Trophoblast cell (in vitro differentiated cells and primary cell): ENCODE data around the gene HOPX.

Source experiments
- DNase-seq, 2 donors: peaks; one replicate each; pipeline ENCODE4 v3.0.0-alpha.2; 2016
- H2AFZ ChIP-seq: 2 replicates; pipeline ENCODE4 v1.6.1; 2013; ENCODE audit warnings: low read length, moderate library complexity, mild to moderate bottlenecking; ENCODE audit not compliant: insufficient read depth, poor library complexity
- H2AK5ac ChIP-seq: 2 replicates; pipeline ENCODE4 v1.6.1; 2013; ENCODE audit warnings: mild to moderate bottlenecking, low read length
- H2BK120ac ChIP-seq: 2 replicates; pipeline ENCODE4 v1.6.1; 2013; ENCODE audit warnings: low read length, mild to moderate bottlenecking, moderate library complexity; ENCODE audit not compliant: insufficient read depth, poor library complexity
- H2BK12ac ChIP-seq: 2 replicates; pipeline ENCODE4 v1.6.1; 2013; ENCODE audit warnings: mild to moderate bottlenecking, low read length, moderate library complexity
- H2BK5ac ChIP-seq: 2 replicates; pipeline ENCODE4 v1.6.1; 2013; ENCODE audit warnings: low read length, low read depth, moderate library complexity, mild to moderate bottlenecking; ENCODE audit not compliant: poor library complexity
- H3K14ac ChIP-seq: 2 replicates; pipeline ENCODE4 v1.6.1; 2013; ENCODE audit warnings: mild to moderate bottlenecking, low read length
- H3K18ac ChIP-seq: 2 replicates; pipeline ENCODE4 v1.6.1; 2013; ENCODE audit warnings: mild to moderate bottlenecking, low read length
- H3K23ac ChIP-seq: 2 replicates; pipeline ENCODE4 v1.6.1; 2013; ENCODE audit warnings: low read length
- H3K27ac ChIP-seq: 2 replicates; pipeline ENCODE4 v1.5.1; 2013; ENCODE audit warnings: low read depth, mild to moderate bottlenecking, inconsistent platforms, low read length, moderate library complexity
- H3K27me3 ChIP-seq: 2 replicates; pipeline ENCODE4 v1.6.1; 2013; ENCODE audit warnings: inconsistent platforms, mild to moderate bottlenecking, low read length, moderate library complexity; ENCODE audit not compliant: insufficient read depth
- H3K36me3 ChIP-seq, 2 experiments: 1 replicate in 1 of 2; 2 replicates in 1 of 2; pipeline ENCODE4 v1.6.1; 2013; ENCODE audit warnings: low read length in 2 of 2, mild to moderate bottlenecking in 2 of 2, moderate library complexity in 1 of 2; ENCODE audit not compliant: insufficient read depth in 2 of 2, control insufficient read depth in 1 of 2
- H3K4ac ChIP-seq: 2 replicates; pipeline ENCODE4 v1.6.1; 2013; ENCODE audit warnings: low read depth, mild to moderate bottlenecking, low read length, moderate library complexity
- H3K4me1 ChIP-seq, 2 experiments: 1 replicate in 1 of 2; 2 replicates in 1 of 2; pipeline ENCODE4 v1.6.1; 2013; ENCODE audit warnings: low read length in 2 of 2, mild to moderate bottlenecking in 2 of 2, moderate library complexity in 1 of 2; ENCODE audit not compliant: insufficient read depth in 2 of 2, control insufficient read depth in 1 of 2
- H3K4me2 ChIP-seq: 2 replicates; pipeline ENCODE4 v1.6.1; 2013; ENCODE audit warnings: inconsistent platforms, mild to moderate bottlenecking, low read length, moderate library complexity
- H3K4me3 ChIP-seq: 2 replicates; pipeline ENCODE4 v1.5.1; 2013; ENCODE audit warnings: mild to moderate bottlenecking, low read depth, low read length, inconsistent platforms
- H3K79me1 ChIP-seq: one replicate; pipeline ENCODE4 v1.6.1; 2013; ENCODE audit warnings: low read length
- H3K79me2 ChIP-seq: 2 replicates; pipeline ENCODE4 v1.6.1; 2013; ENCODE audit warnings: low read length, mild to moderate bottlenecking; ENCODE audit not compliant: control insufficient read depth, insufficient read depth, poor library complexity
- H3K9ac ChIP-seq: 2 replicates; pipeline ENCODE4 v1.6.1; 2013; ENCODE audit warnings: mild to moderate bottlenecking, low read length
- H3K9me3 ChIP-seq: 2 replicates; pipeline ENCODE4 v1.6.1; 2013; ENCODE audit warnings: low read depth, mild to moderate bottlenecking, control low read depth, inconsistent platforms, low read length; ENCODE audit not compliant: insufficient read depth
- H4K12ac ChIP-seq: 2 replicates; pipeline ENCODE4 v1.6.1; 2013; ENCODE audit warnings: low read depth, mild to moderate bottlenecking, low read length, moderate library complexity
- H4K8ac ChIP-seq: 2 replicates; pipeline ENCODE4 v1.6.1; 2013; ENCODE audit warnings: low read depth, mild to moderate bottlenecking, low read length, moderate library complexity
- H4K91ac ChIP-seq: one replicate; pipeline ENCODE4 v1.6.1; 2013; ENCODE audit warnings: low read depth, mild to moderate bottlenecking, low read length, moderate library complexity
- WGBS: extraction: QIAGEN DNeasy Blood & Tissue Kit; methylation state at CpG from one replicate; pipeline ENCODE4 v1.1.7; 2013; ENCODE audit warnings: missing lambda C conversion rate; ENCODE audit not compliant: insufficient read length, insufficient coverage; ENCODE audit errors: extremely low coverage; 5-methylcytosine and 5-hydroxymethylcytosine counted together

The HOPX gene

DNA sequence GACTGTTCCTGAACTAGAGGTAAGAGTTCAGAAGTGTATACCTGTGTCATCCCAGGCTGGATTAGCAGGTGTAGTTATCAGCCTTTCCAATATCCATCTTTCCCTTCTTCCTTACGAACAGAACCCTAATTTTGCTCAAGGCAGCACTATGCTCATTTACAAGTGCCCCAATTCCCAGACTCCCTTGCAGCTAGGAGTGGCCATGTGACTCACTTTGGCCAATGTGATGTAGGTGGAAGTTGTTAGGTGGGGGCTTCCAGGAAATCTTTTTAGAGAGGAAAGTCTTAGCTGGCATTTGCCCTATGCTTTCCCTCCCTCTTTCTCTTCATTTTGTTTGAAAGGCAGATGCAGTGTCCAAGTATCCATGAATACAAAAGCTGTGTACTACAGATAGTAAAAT is 34.8 kb downstream of the HOPX start:
- Histone ChIP-seq H3K14ac (no peak overlapping the region), H4K91ac (no peak overlapping the region), H3K18ac (no peak overlapping the region), H3K27me3 (no peaks in the 10 kb centered on the region), H3K4me2 (no peak overlapping the region), H3K79me1 (no peaks in the 10 kb centered on the region), H3K27ac (no peak overlapping the region), H3K4me3 (no peak overlapping the region), H3K79me2 (no peaks in the 10 kb centered on the region), H3K9me3 (peaks cover 2% of the 10 kb centered on the region), H2BK12ac (no peak overlapping the region), H4K8ac (no peak overlapping the region), H3K4ac (no peak overlapping the region), H3K4me1 (no peaks in the 10 kb centered on the region), H3K36me3 (no peaks in the 10 kb centered on the region), H2BK5ac (no peak overlapping the region), H4K12ac (no peak overlapping the region), H2BK120ac (no peak overlapping the region), H3K23ac (no peak overlapping the region), H2AFZ (no peak overlapping the region), H3K9ac (no peak overlapping the region), H2AK5ac (no peak overlapping the region)
- WGBS = no CpG with 5 or more reads among the region's 1 CpG
- no peak for DNase-seq

DNA sequence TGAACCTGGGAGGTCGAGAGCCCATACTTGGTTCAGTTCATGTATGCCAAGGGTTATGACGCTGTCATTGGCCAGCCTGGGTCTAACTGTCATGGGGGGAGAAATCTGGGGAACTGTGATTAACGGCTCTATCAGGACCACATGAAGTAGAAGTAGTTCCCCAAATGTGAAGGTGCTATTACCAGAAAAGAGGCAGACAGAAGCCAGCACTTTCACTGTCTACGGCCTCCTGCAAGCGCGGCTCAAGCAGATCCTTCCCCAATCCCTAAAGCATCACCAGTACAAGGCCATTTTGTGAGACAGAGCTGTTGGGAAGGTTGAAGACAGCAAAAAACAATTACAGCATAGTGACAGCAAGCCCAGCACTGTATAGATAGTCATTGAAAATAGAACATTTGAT is 37.5 kb downstream of the HOPX start:
- H4K12ac ChIP-seq = no peak overlapping the region
- no peak overlapping the region for H3K14ac ChIP-seq
- no peaks in the 10 kb centered on the region for H3K36me3 ChIP-seq
- H2BK5ac ChIP-seq = no peak overlapping the region
- no peak overlapping the region for H3K4me3 ChIP-seq
- DNase-seq = no peak
- no peak overlapping the region for H3K4me2 ChIP-seq
- no CpG with 5 or more reads among the region's 6 CpGs for WGBS
- no peak overlapping the region for H2BK120ac ChIP-seq
- H3K4ac ChIP-seq = no peak overlapping the region
- H3K79me1 ChIP-seq = no peaks in the 10 kb centered on the region
- H3K18ac ChIP-seq = no peak overlapping the region
- no peak overlapping the region for H4K91ac ChIP-seq
- H3K79me2 ChIP-seq = no peaks in the 10 kb centered on the region
- no peak overlapping the region for H3K23ac ChIP-seq
- no peak overlapping the region for H4K8ac ChIP-seq
- H2AFZ ChIP-seq = no peak overlapping the region
- H3K27me3 ChIP-seq = no peaks in the 10 kb centered on the region
- peaks cover 2% of the 10 kb centered on the region for H3K9me3 ChIP-seq
- H3K4me1 ChIP-seq = no peaks in the 10 kb centered on the region
- no peak overlapping the region for H3K9ac ChIP-seq
- no peak overlapping the region for H3K27ac ChIP-seq
- H2BK12ac ChIP-seq = no peak overlapping the region
- H2AK5ac ChIP-seq = no peak overlapping the region

DNA sequence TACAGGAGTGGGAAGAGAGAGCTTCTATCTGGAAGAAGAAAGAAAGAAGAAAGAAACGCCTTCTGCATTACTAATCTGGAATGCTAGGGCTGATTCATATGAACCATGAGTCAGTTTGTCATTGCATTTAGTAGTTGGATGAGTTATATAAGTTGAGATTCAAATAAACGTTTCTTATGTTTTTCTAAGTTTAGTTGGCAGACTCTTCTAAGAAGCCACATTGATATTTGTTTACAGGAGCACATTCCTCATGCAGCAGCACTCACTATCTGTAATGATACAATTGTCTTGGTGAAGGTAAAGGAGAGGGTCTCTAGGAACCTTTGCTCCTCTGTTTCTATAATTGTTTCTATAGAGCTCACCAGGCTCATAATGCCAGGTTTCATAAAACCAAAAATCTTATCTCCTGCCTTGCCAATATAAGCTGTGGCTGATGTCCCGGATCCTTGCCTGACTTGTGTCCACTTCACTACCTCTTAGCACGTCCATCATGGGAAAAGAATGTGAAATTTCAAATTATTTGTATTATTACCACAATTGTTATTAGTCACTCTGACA is 39.5 kb downstream of the HOPX start:
- Histone ChIP-seq H3K14ac (no peak overlapping the region), H4K91ac (no peak overlapping the region), H3K9ac (no peak overlapping the region), H3K79me2 (no peaks in the 10 kb centered on the region), H3K23ac (no peak overlapping the region), H3K9me3 (peaks cover 2% of the 10 kb centered on the region), H4K12ac (no peak overlapping the region), H3K27me3 (no peaks in the 10 kb centered on the region), H2BK120ac (no peak overlapping the region), H3K4me3 (no peak overlapping the region), H3K18ac (no peak overlapping the region), H2BK5ac (no peak overlapping the region), H3K27ac (no peak overlapping the region), H3K4me2 (no peak overlapping the region), H4K8ac (no peak overlapping the region), H2AFZ (no peak overlapping the region), H3K4ac (no peak overlapping the region), H2BK12ac (no peak overlapping the region), H2AK5ac (no peak overlapping the region), H3K79me1 (no peaks in the 10 kb centered on the region), H3K4me1 (no peaks in the 10 kb centered on the region), H3K36me3 (no peaks in the 10 kb centered on the region)
- DNase-seq = peak; percentile 31 to 80
- no CpG with 5 or more reads among the region's 4 CpGs for WGBS

DNA sequence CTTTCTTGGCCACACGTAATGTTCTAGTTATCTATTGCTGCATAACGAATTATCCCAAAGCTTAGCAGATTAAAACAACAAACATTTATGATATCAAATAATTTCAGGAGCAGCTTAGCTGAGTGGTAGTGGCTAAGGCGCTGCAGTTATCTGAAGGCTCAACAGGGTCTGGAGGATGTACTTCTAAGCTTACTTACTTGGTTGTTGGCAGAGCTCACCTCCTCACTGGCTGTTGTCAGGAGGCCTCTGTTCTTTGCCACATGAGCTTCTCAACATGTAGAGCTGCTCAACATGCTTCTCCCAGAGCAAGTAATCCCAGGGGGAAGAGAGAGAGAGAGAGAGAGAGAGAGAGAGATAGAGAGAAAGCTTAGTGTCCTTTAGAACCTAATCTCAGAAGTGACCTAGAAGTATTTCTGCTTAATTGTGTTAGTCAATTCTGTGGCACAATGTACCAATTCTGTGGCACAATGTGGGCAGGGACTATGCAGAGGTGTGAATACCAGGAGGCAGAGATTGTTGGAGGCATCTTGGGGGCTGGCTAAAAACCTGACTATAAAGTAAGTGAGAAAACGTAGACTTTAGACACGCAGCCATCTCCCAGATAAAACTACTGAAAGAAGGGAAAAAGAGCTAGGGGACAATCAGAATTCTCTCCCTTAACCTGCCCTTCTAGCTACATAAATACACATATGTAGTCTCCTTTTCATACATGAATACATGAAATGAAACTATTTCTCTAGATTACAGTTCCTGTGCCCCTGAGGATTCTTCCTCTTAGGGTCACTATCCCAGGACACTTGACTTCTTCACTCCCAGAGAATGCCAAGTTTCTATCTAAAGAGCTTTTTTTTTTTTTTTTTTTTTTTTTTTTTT is 40.2 kb downstream of the HOPX start:
- DNase-seq = no peak
- no peak overlapping the region for H4K91ac ChIP-seq

More for the DNA sequence above, 40.2 kb downstream of the HOPX start:
- no peak overlapping the region for H2AFZ ChIP-seq
- no peaks in the 10 kb centered on the region for H3K4me1 ChIP-seq
- no peaks in the 10 kb centered on the region for H3K27me3 ChIP-seq
- no peaks in the 10 kb centered on the region for H3K79me2 ChIP-seq
- no peak overlapping the region for H3K18ac ChIP-seq
- H4K12ac ChIP-seq = no peak overlapping the region
- H3K27ac ChIP-seq = no peak overlapping the region
- no peak overlapping the region for H3K4me3 ChIP-seq
- H3K9ac ChIP-seq = no peak overlapping the region
- H2BK120ac ChIP-seq = no peak overlapping the region
- no peak overlapping the region for H2BK12ac ChIP-seq
- H3K36me3 ChIP-seq = no peaks in the 10 kb centered on the region
- WGBS = no CpG with 5 or more reads among the region's 5 CpGs
- no peak overlapping the region for H2BK5ac ChIP-seq
- no peak overlapping the region for H3K14ac ChIP-seq
- no peaks in the 10 kb centered on the region for H3K9me3 ChIP-seq
- H3K23ac ChIP-seq = no peak overlapping the region
- no peak overlapping the region for H3K4me2 ChIP-seq
- no peak overlapping the region for H4K8ac ChIP-seq
- no peak overlapping the region for H2AK5ac ChIP-seq
- no peak overlapping the region for H3K4ac ChIP-seq
- no peaks in the 10 kb centered on the region for H3K79me1 ChIP-seq
